ENCODE results near the gene RPL28.

RPL28 gene

GRCh38 chr19:55385724-55386492 is at the start of gene RPL28:
RPL28 (plus strand) TSS chr19:55385932; CDS start chr19:55386358, 426 bp downstream.
- DNase-seq: peak; percentile 98

- no peak for DNase-seq
Observed at GRCh38 chr19:55336101-55336500, 49.6 kb upstream of the RPL28 start.

- peak; percentile 100 for DNase-seq
Observed at GRCh38 chr19:55339105-55339888, 46.4 kb upstream of the RPL28 start, which contains the start of gene KMT5C. KMT5C (plus strand) TSS chr19:55339876; CDS start chr19:55341937, 2,061 bp downstream.

- no peak for DNase-seq
Observed at GRCh38 chr19:55339889-55340783, 45.6 kb upstream of the RPL28 start.

GRCh38 chr19:55340784-55341147 is 45.0 kb upstream of the RPL28 start:
- peak; percentile 25 for DNase-seq

- DNase-seq: peak; percentile 69
Observed at GRCh38 chr19:55341171-55341588, 44.6 kb upstream of the RPL28 start.

- DNase-seq: no peak
Observed at GRCh38 chr19:55341595-55342531, 43.9 kb upstream of the RPL28 start.

- DNase-seq: no peak
Observed at GRCh38 chr19:55344444-55344843, 41.3 kb upstream of the RPL28 start.

- DNase-seq: no peak
Observed at GRCh38 chr19:55345101-55345817, 40.5 kb upstream of the RPL28 start.

GRCh38 chr19:55345818-55346724 is 39.7 kb upstream of the RPL28 start:
- no peak for DNase-seq

GRCh38 chr19:55346725-55347441 is 38.8 kb upstream of the RPL28 start:
- DNase-seq: no peak

- no peak for DNase-seq
Observed at GRCh38 chr19:55347442-55348009, 38.2 kb upstream of the RPL28 start.

GRCh38 chr19:55348317-55349034 is 37.3 kb upstream of the RPL28 start:
- no peak for DNase-seq

GRCh38 chr19:55350620-55351315 is 35.0 kb upstream of the RPL28 start:
- no peak for DNase-seq

- no peak for DNase-seq
Observed at GRCh38 chr19:55352040-55352439, 33.7 kb upstream of the RPL28 start.

GRCh38 chr19:55352549-55353145 is 33.1 kb upstream of the RPL28 start:
- no peak for DNase-seq

GRCh38 chr19:55353356-55353802 is 32.4 kb upstream of the RPL28 start:
- no peak for DNase-seq

All from stimulated activated CD4-positive, alpha-beta T cell treated with anti-CD3 and anti-CD28 coated beads, Interleukin-1b, Interleukin-23, amount 100 ng/mL, for 48 hours (primary cell).